ENCODE measurements around the gene ANKRD6.

Gene ANKRD6

DNA sequence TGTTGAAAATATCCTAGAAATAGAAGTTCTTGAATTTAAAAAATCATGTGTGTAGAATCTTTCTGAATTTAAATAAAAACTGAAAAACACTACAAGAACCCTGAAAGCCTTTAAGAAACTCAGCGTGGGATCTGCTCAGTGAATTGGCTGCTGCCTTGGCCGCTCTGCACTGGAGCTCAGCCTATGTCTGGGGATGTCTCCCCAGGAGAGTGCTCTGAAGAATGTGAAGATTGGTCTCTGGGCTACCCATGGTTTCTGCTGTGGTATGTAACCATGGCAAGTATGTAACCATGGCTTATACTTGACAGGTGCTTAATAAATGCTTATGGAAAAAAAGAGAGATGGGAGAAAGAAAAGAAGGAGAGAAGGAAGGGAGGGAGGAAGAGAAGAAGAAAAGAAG lies 17.8 kb upstream of the ANKRD6 start:
- no peak overlapping the region for H3K9ac ChIP-seq (ENCODE audit: low read depth, low read length)
- H3K4me3 ChIP-seq (ENCODE audit: low read depth, low read length), result no peak overlapping the region
- peaks cover 2% of the 10 kb centered on the region for H3K4me1 ChIP-seq (ENCODE audit: control insufficient read depth, insufficient read depth, low read length)
- no peaks in the 10 kb centered on the region for H3K9me3 ChIP-seq (ENCODE audit: control insufficient read depth, insufficient read depth, low read length)
- no peaks in the 10 kb centered on the region for H3K36me3 ChIP-seq (ENCODE audit: control insufficient read depth, insufficient read depth, low read length)
- H3K27me3 ChIP-seq (ENCODE audit: control insufficient read depth, insufficient read depth, low read length), result peaks cover 30% of the 10 kb centered on the region

DNA sequence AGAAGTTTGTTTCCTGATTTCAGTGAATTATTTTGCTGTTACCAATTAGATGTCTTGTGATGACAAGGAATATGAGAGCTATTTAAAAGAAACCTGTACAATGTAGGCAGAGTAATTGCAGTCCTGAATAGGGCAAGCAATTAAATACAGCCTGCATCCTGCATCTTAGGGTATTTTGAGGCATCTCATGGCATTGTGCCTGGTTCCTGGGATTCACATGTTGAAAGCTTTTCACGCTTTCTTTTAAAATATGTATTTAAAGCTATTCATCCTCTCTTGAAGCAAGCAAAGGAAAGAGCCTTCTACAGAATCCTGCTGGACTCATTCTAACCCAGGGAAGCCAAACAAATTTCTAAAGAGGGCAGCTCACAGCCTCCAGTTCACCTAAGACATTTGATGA lies 16.2 kb upstream of the ANKRD6 start:
- Histone ChIP-seq H3K4me3 (ENCODE audit: low read depth, low read length) (no peak overlapping the region), H3K9me3 (ENCODE audit: control insufficient read depth, insufficient read depth, low read length) (no peaks in the 10 kb centered on the region), H3K27me3 (ENCODE audit: control insufficient read depth, insufficient read depth, low read length) (peaks cover 25% of the 10 kb centered on the region), H3K9ac (ENCODE audit: low read depth, low read length) (no peak overlapping the region), H3K4me1 (ENCODE audit: control insufficient read depth, insufficient read depth, low read length) (no peaks in the 10 kb centered on the region), H3K36me3 (ENCODE audit: control insufficient read depth, insufficient read depth, low read length) (no peaks in the 10 kb centered on the region)

DNA sequence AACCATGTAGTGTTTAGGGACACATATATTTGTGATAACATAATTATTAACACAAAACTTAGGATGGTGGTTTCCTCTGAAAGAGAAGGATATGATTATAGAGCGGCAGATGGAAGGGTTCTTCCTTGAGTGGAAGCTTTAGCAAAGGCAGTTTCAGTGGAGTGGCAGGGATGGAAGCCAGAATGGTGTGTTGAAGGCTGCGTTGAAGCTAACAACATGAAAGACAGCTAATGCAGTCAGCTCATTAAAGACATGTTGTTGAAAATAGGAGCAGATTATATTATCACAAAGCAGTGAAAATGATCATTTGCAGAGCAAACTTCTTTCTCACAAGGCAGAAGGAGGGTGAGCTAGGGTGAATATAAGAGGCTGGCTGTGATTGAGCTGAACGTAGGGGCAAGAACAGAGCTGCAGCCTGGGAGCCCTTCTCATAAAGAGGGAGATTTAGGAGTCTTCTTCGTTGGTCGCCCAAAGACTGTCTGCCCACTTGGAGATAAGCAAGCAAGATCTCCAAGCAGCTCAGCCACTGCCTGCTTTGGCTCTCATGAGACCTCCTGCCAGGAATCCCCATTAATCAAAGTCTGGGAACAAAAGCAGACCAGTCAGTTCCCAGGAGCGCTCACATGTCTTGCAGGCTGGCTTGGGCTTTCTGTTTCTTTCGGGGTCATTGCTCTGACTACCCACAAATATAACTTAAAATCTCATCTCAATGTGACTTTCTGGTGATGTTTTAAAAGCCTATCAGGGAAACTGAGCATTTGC lies 2.6 kb upstream of the ANKRD6 start:
- Histone ChIP-seq H3K9ac (ENCODE audit: low read depth, low read length) (no peak overlapping the region), H3K36me3 (ENCODE audit: control insufficient read depth, insufficient read depth, low read length) (no peaks in the 10 kb centered on the region), H3K9me3 (ENCODE audit: control insufficient read depth, insufficient read depth, low read length) (no peaks in the 10 kb centered on the region), H3K4me1 (ENCODE audit: control insufficient read depth, insufficient read depth, low read length) (peaks cover 4% of the 10 kb centered on the region), H3K27me3 (ENCODE audit: control insufficient read depth, insufficient read depth, low read length) (peaks cover 29% of the 10 kb centered on the region), H3K4me3 (ENCODE audit: low read depth, low read length) (no peak overlapping the region)

DNA sequence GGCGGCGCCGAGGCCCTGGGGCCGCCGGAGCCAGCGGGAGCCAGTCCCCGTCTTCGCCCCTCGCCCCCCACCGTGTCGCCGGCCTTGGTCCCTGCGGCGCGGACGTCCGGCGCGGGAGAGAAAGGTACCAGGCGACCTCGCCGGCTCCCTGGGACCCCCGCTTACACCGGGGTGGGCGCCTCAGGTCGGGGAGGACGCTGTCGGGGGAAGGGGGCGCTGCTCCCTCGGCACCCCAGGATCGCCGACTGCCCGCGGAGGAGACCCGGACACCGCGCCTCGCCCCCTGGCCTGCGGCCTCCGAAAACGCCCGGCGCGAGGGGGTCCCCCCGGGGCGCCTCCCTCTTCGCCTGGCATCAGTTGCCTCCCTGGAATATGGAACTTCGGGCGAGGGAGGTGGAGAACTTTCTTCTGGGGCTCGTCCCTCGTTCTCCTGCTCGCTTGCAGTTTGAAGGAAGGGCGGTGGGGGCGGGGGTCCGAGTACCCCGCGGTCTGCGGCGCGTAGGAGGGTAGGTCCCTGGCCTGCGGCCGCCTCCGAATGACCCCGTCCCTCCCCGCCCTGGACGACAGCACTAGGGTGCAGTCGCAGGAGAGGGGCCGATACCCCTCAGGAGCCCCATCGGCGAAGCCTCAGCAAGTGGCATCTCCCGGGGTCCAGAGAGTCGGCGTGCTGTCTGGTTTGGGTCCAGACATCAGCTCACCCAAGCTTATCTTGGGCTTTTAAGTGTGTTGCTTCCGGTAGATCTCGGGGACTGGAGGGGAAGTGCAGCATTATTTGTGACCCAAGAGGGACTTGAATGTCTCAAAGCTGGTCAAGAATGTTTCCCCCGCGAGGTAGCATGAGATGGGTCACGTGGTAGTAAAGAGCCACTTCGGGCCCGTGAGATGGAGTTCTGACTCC lies 549 bp downstream of the ANKRD6 start:
- Histone ChIP-seq H3K9me3 (ENCODE audit: control insufficient read depth, insufficient read depth, low read length) (no peaks in the 10 kb centered on the region), H3K36me3 (ENCODE audit: control insufficient read depth, insufficient read depth, low read length) (no peaks in the 10 kb centered on the region), H3K9ac (ENCODE audit: low read depth, low read length) (peak overlapping the region; percentile 47), H3K27me3 (ENCODE audit: control insufficient read depth, insufficient read depth, low read length) (peaks cover 47% of the 10 kb centered on the region), H3K4me3 (ENCODE audit: low read depth, low read length) (peak overlapping the region; percentile 66), H3K4me1 (ENCODE audit: control insufficient read depth, insufficient read depth, low read length) (peaks cover 4% of the 10 kb centered on the region)

DNA sequence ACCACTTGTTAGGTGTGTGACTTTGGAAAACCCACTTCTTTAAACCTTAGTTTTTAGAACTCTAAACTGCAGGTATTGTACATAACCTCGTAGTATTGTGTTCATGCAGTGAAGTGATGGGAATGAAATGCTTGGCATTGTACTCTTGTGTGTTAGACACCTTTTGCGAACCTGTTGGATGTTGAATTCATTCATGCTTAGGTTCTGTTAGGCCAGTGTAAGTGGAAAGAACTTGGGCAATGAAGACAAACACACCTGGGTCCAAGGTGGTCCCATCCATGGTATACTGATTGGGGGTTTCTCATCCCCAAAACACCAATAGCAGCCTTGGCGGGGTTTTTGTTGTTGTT lies 1.2 kb downstream of the ANKRD6 start:
- no peaks in the 10 kb centered on the region for H3K9me3 ChIP-seq (ENCODE audit: control insufficient read depth, insufficient read depth, low read length)

DNA sequence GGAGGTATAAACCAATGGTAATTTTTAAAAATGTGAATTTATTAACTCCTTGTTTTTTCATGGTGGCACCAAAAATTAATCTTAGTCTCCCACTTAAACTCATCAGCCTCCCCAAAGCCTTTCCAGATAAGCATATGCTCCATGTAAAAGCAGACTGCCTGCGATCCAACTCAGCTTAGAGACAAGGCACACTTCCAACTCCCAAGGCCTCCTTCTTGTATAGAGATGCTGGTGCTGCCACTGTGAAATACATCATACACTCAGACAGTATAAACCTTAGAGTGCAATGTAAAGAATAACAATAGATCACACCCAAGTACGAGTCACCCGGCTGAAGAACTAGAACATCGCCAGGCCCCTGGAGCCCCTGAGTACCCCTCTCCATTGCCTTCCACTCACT lies 2.0 kb downstream of the ANKRD6 start:
- H3K4me3 ChIP-seq (ENCODE audit: low read depth, low read length), result no peak overlapping the region
- no peak overlapping the region for H3K9ac ChIP-seq (ENCODE audit: low read depth, low read length)
- H3K9me3 ChIP-seq (ENCODE audit: control insufficient read depth, insufficient read depth, low read length), result no peaks in the 10 kb centered on the region
- no peaks in the 10 kb centered on the region for H3K36me3 ChIP-seq (ENCODE audit: control insufficient read depth, insufficient read depth, low read length)
- H3K4me1 ChIP-seq (ENCODE audit: control insufficient read depth, insufficient read depth, low read length), result peaks cover 4% of the 10 kb centered on the region
- peaks cover 58% of the 10 kb centered on the region for H3K27me3 ChIP-seq (ENCODE audit: control insufficient read depth, insufficient read depth, low read length)

More for the DNA sequence above, 1.2 kb downstream of the ANKRD6 start:
- Histone ChIP-seq H3K27me3 (ENCODE audit: control insufficient read depth, insufficient read depth, low read length) (peaks cover 53% of the 10 kb centered on the region), H3K4me1 (ENCODE audit: control insufficient read depth, insufficient read depth, low read length) (peaks cover 4% of the 10 kb centered on the region), H3K4me3 (ENCODE audit: low read depth, low read length) (peak overlapping the region; percentile 66), H3K36me3 (ENCODE audit: control insufficient read depth, insufficient read depth, low read length) (no peaks in the 10 kb centered on the region), H3K9ac (ENCODE audit: low read depth, low read length) (no peak overlapping the region)

DNA sequence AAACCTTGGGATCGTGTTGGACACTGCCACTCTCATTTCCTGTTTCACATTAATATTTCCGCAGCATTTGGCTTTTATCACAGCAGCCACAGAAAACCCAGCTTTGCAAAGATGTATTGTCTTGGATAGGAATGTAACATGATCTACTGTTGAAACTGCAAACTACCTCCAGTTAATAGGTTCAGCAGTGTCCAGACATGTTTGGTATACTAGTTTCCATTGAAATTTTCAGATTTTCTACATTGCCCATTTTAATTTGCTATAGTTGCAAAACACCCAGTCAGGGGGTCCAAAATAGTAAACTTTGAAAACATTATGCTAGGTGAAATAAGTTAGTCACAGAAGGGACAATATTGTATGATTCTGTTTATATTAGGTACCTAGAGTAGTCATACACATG lies 3.3 kb downstream of the ANKRD6 start:
- no peak overlapping the region for H3K4me3 ChIP-seq (ENCODE audit: low read depth, low read length)
- no peaks in the 10 kb centered on the region for H3K9me3 ChIP-seq (ENCODE audit: control insufficient read depth, insufficient read depth, low read length)
- no peaks in the 10 kb centered on the region for H3K36me3 ChIP-seq (ENCODE audit: control insufficient read depth, insufficient read depth, low read length)
- peaks cover 4% of the 10 kb centered on the region for H3K4me1 ChIP-seq (ENCODE audit: control insufficient read depth, insufficient read depth, low read length)
- no peak overlapping the region for H3K9ac ChIP-seq (ENCODE audit: low read depth, low read length)
- peaks cover 62% of the 10 kb centered on the region for H3K27me3 ChIP-seq (ENCODE audit: control insufficient read depth, insufficient read depth, low read length)

DNA sequence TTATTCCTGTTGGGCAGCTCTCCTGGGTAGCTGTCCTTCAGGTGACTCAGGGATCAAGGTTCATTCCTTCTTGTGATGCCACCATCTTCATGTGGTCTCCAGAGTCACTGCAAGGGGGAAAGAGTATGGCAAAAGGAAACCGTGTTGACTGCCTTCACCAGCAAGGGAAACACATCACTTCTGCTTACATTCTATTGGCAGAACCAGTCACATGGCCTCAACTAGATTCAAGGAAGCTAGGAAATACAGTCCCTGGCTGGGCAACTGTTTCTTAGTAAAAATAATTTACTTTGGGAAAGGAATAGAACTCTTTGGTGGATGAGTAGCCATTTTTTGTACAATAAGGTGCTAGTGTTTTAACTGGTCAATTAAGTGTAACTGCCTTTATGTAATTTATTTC lies 5.3 kb downstream of the ANKRD6 start:
- H3K9me3 ChIP-seq (ENCODE audit: control insufficient read depth, insufficient read depth, low read length), result no peaks in the 10 kb centered on the region
- no peak overlapping the region for H3K4me3 ChIP-seq (ENCODE audit: low read depth, low read length)
- H3K4me1 ChIP-seq (ENCODE audit: control insufficient read depth, insufficient read depth, low read length), result peaks cover 4% of the 10 kb centered on the region
- H3K9ac ChIP-seq (ENCODE audit: low read depth, low read length), result no peak overlapping the region
- H3K36me3 ChIP-seq (ENCODE audit: control insufficient read depth, insufficient read depth, low read length), result no peaks in the 10 kb centered on the region
- H3K27me3 ChIP-seq (ENCODE audit: control insufficient read depth, insufficient read depth, low read length), result peaks cover 58% of the 10 kb centered on the region

DNA sequence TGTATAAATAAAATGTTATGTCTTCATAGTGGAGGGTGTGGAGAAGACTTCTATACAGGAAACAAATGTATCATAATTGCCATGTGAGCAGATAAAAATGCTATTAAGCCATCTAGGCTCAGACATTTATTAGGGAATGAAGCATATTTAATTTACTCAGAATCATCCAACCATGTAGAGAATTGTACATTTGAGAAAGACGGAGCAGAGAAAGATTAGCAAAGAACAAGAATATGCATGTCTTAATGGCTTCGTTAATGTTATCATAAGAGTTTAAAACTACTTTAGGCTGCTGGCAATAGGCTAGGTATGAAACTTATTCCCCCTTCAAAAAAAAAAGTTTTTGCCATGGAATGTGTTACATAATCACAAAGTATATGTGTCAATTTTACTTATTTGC lies 6.1 kb downstream of the ANKRD6 start:
- no peak overlapping the region for H3K4me3 ChIP-seq (ENCODE audit: low read depth, low read length)
- H3K36me3 ChIP-seq (ENCODE audit: control insufficient read depth, insufficient read depth, low read length), result no peaks in the 10 kb centered on the region
- peaks cover 51% of the 10 kb centered on the region for H3K27me3 ChIP-seq (ENCODE audit: control insufficient read depth, insufficient read depth, low read length)
- peaks cover 2% of the 10 kb centered on the region for H3K4me1 ChIP-seq (ENCODE audit: control insufficient read depth, insufficient read depth, low read length)
- no peak overlapping the region for H3K9ac ChIP-seq (ENCODE audit: low read depth, low read length)
- H3K9me3 ChIP-seq (ENCODE audit: control insufficient read depth, insufficient read depth, low read length), result no peaks in the 10 kb centered on the region

DNA sequence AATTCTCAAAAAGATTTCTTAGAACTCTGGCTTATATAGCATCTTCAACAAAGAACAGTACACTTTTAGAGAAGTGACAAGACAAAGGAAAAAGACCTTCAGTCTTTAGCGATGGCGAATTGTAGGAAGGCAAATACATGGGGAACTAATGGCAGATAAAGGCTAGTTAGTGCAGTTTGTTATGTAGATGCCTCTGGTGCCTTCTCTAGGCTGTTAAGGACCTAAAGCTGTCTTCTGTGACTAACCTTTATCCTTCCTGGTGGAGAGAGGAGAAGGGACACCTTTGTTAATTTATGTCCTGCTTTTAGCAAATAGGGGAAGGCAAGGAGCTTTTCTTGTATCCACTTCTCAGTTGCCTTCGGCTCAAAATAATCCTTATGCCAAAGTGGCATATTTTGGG lies 7.2 kb downstream of the ANKRD6 start:
- H3K9ac ChIP-seq (ENCODE audit: low read depth, low read length), result no peak overlapping the region
- peaks cover 41% of the 10 kb centered on the region for H3K27me3 ChIP-seq (ENCODE audit: control insufficient read depth, insufficient read depth, low read length)

DNA sequence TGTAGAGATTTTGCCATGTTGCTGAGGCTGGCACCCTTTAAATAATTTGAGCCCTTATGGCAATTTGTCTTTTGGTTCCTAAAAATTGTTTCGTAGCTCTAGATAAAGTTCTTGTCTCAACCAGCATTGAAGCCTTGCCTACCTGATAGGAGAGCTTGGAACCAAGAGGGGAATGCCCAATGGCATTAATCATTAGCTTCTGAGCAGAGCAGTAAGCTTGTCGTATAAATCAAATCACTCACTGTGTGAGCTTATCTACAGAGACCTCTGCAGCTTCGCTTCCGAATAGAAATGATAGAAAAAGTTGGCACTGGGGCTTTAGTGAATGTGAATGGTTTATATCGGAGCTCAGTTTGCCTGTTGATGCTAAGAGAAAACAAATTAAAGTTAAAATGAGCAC lies 10.7 kb downstream of the ANKRD6 start:
- no peaks in the 10 kb centered on the region for H3K36me3 ChIP-seq (ENCODE audit: control insufficient read depth, insufficient read depth, low read length)

More for the DNA sequence above, 7.2 kb downstream of the ANKRD6 start:
- no peak overlapping the region for H3K4me3 ChIP-seq (ENCODE audit: low read depth, low read length)
- H3K36me3 ChIP-seq (ENCODE audit: control insufficient read depth, insufficient read depth, low read length), result no peaks in the 10 kb centered on the region
- H3K9me3 ChIP-seq (ENCODE audit: control insufficient read depth, insufficient read depth, low read length), result no peaks in the 10 kb centered on the region
- H3K4me1 ChIP-seq (ENCODE audit: control insufficient read depth, insufficient read depth, low read length), result no peaks in the 10 kb centered on the region

DNA sequence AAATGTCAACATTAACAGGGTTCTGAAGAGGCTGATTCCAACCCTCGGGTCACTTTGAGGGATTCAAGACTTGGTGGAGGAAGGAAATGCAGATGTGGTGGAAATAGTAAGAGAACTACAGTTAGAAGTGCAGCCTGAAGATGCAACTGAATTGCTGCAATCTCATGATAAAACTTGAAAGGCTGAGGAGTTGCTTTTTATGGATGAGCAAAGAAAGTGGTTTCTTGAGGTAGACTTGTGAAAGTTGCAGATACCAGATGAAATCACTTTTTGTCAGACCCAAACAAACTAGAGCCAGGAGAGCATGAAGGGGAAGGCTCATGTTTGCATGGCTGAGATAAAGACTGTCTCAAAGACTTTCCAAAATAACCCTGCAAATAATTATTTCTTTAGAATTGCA lies 16.2 kb downstream of the ANKRD6 start:
- Histone ChIP-seq H3K4me3 (ENCODE audit: low read depth, low read length) (no peak overlapping the region), H3K27me3 (ENCODE audit: control insufficient read depth, insufficient read depth, low read length) (no peaks in the 10 kb centered on the region), H3K36me3 (ENCODE audit: control insufficient read depth, insufficient read depth, low read length) (no peaks in the 10 kb centered on the region), H3K4me1 (ENCODE audit: control insufficient read depth, insufficient read depth, low read length) (no peaks in the 10 kb centered on the region), H3K9ac (ENCODE audit: low read depth, low read length) (no peak overlapping the region), H3K9me3 (ENCODE audit: control insufficient read depth, insufficient read depth, low read length) (no peaks in the 10 kb centered on the region)

More for the DNA sequence above, 10.7 kb downstream of the ANKRD6 start:
- H3K9ac ChIP-seq (ENCODE audit: low read depth, low read length), result no peak overlapping the region
- H3K4me1 ChIP-seq (ENCODE audit: control insufficient read depth, insufficient read depth, low read length), result no peaks in the 10 kb centered on the region
- H3K4me3 ChIP-seq (ENCODE audit: low read depth, low read length), result no peak overlapping the region
- no peaks in the 10 kb centered on the region for H3K9me3 ChIP-seq (ENCODE audit: control insufficient read depth, insufficient read depth, low read length)
- H3K27me3 ChIP-seq (ENCODE audit: control insufficient read depth, insufficient read depth, low read length), result peaks cover 19% of the 10 kb centered on the region
